ENCODE results near the gene ZNF618.

GRCh38 chr9:113943112-113944009 is 67.3 kb downstream of the ZNF618 start:
- TF ChIP-seq POLR2A (IDR thresholded peaks at IDR 0.05; ENCODE audit: low read depth, low read length) (no peak), TAF1 (IDR thresholded peaks at IDR 0.05; ENCODE audit: borderline replicate concordance, low read depth, low read length) (no peak), POLR2AphosphoS5 (IDR thresholded peaks at IDR 0.05; ENCODE audit: low read depth, low read length) (no peak)

All from GM12892 (cell line).